Right forelimb (tissue), 1 donor: ENCODE results near the gene WFS1.

ENCODE experiments used
- DNase-seq: peaks from one replicate; pipeline ENCODE4 v3.0.0-alpha.2; 2018

Gene WFS1

DNA sequence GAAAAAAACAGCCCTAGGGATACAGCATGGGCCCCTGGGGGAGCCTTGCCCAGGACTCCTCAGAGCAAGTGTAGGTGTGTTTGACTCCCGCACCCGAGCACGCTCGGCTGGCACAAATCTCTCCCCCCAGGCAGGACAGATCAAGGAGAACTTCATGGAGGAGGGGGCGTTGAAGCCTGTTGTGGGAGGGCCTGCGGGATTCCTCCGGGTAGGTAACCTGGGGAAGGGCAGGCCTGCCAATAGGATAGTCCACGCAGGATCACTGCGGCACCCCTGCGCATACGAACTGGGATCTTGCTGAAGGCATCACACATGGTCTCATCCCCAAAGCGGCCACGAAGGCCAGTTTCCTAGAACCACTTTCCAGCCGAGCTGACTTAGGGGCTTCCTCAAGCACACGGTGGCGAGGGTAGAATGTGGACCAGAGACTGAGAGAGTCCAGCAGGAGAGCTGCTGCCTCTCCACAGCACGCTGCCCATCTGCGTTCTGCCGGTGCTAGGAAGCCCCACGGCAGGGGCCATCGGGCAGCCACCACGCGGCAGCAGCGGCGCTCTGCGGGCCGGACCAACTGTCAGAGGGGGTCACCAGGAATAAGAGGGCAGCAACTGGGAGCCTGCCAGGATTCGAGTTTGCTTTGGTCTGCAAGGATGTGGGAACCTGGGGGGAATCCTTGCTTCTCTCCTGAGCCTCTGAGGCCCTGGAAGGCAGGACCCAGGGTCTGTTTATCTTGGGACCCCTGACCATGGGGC is 56.8 kb downstream of the WFS1 start:
- no peak for DNase-seq

DNA sequence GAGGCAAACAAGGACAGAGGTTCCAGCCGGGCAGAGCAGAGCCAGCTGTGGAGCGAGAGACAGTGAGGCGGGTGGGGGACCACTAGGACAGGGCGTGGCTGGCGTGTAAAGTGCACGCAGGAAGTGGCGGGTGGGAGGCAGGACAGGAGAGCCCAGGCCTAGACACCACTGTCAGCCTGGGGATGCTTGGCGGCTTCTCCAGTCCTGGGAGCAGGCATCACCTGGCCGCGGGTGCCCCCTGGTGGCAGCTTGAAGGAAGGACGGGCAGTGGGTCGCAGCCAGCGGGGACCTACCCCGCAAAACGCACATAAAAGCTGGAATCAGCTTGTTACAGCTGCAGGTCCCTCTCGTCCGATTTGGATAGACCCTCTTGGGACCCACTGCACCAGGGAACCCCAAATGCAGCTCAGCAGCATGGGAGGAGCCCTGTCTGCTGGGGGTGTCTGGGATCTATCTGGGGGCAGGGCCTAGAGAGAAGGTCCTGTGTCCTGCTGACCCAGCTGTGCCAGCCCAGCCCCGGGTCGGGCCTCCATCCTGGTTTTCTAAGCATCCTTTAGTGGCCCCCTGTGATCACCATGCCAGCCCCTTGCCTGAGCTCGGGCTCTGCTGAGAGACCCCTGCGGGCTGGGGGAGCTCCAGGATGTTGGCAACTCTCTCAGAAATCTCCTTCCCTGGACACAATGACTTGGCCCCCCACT is 57.7 kb downstream of the WFS1 start:
- DNase-seq = peak; percentile 88

DNA sequence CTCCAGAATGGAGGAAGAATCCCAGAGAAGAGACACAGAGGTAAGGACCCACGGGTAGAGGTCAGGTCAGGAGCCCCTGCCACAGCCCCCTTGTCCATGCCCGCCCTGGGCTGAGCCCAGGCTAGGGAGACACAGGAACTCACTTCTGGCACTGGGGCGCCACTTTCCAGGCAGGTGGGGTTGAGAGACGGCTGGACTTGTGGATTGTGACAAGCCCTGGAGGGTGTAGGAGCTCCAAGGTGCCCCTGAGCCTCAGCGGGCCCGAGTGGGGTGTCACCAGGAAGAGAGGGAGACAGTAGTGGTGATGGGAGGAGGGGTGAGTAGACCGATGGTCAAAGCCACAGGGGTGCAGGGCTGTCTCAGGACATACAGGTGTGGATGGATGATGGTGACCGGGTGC is 58.9 kb downstream of the WFS1 start:
- DNase-seq = no peak

DNA sequence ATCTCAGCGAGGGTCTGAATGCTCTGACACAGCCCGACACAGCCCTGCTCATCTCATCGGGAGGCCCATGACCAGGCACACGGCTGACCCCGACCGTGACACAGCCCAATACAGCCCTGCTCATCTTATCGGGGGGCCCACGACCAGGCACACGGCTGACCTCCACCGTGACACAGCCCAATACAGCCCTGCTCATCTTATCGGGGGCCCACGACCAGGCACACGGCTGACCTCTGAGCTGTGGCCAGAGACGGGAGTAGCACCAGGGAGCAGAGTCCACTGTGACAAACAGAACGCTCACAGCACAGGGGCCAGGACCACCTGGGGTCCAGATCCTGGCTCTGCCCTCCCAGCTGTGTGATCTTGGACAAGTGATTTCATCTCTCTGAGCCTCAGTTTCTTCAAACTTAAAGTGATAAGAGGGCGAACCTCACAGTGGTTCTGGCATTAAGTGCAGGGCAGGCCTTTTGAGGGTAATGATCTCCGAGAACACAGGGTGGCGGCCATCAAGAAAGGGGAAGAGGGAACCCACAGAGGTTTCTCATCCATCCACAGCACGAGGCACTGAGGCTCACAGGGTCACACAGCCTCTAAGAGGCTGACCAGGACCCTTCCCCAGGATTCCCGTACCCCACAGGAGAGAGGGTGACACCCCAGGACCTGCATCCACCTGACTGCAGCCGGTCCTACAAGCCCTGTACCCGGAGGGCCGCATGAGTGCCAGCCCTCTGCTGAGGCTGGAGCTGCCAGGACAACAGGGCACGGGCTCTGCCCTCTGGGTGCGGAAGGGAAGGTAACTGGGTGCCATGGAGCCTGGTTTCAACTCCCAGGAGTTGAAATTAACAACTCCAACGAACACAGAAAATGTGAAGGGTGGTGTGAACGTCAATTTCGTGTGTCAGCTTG is 60.1 kb downstream of the WFS1 start:
- no peak for DNase-seq

GRCh38 chr4:6330384-6330767 is 60.7 kb downstream of the WFS1 start:
- no peak for DNase-seq

DNA sequence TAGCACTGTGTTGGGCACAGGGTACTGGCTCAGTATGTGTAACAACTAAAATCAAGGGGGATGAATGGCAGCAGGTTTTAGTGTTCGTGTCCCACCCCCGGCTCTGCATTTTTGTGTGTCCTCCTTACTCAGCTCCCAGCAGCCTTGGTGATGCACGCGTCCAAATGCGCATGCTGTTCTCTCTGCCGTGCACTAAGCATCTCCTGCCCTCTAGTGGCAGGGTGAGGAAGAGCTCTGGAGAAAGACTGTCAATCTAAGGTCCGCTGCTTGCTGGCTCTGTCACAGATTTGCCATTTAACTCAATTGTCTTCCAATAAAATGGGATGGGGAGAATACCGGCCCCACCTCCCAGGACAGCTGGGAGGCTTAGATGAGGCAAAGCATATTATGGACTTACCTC is 61.4 kb downstream of the WFS1 start:
- DNase-seq = no peak

- no peak for DNase-seq
Observed at GRCh38 chr4:6331468-6331867, 61.8 kb downstream of the WFS1 start.

DNA sequence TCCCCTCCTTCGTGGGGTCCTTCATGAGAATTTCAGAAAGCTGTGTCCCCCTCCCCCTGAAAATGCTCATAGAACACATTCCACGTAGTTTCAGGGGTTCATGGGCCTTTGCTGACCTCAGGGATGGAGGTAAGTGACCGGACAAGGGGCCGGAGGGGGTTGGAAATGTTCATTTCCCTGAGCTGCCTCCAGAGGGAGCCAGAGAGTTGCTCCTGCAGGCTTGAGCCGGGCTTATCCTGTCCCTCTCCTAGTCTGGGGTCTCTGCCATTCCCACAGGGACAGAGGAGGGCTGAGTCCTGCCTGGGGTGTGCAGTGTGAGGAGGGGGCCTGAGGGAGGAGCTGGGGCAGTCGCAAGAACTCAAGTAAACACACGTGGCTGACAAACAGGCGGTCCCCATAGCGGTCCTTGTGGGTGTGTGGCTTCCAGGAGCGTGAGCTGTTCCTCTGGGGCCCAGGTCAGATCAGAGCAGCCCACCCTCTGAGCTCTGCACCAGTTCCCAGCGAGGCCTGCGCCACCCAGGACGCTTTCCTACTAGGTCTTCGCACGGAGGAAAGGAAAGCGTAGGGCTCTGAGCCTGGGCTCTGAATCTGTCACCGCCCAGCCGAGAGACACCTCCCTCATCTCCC is 62.5 kb downstream of the WFS1 start:
- no peak for DNase-seq

DNA sequence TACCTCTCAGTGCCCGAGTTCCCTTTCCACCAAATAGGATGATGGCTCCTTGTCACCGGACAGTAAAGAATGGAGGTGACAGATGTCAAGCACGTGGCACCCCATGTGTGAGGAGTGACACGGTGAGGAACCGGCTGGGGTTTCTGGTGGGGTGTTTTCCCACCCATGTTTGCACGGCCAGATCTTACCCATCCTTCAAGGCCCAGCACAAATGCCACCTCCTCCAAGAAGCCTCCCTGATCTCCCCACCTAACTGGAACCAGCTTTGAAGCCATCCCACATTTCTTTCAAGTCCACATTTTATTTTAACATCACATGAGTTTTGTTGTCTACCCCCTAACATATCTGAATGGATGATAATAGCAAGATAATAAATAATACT is 63.0 kb downstream of the WFS1 start:
- no peak for DNase-seq

- DNase-seq = no peak
Observed at GRCh38 chr4:6333301-6334202, 63.9 kb downstream of the WFS1 start.

DNA sequence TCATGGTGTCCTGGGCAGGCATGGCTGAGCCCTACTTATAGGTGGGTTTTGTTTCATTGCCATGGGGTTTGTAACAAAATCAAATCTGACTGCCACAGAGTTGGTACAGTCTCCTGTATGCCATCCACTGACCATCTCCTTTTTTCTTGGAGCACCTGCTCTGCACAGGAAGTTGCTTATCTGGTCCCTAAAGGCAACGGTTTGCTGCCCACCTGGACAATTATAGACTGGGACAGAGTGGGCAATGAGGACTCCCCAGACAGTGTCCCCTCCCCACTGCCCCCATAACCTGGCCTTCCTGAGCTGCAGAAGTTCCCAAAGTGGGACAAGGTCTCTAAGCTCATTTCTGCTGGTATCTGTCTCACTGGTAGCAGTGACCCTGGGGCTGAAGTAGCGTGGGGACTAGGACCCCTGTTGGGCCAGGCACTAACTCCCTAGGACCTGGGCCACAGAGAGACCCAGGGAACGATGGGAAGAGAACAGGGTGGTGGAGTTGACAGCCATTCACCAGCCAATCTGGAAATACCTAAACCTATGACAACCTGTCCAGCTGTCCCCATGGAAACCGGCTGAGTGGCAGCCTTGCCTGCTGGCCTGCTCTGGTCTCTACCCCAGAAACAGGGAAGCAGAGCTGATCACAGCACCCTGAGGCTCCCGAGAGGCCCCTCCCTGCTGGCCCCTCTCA is 64.7 kb downstream of the WFS1 start:
- no peak for DNase-seq

DNA sequence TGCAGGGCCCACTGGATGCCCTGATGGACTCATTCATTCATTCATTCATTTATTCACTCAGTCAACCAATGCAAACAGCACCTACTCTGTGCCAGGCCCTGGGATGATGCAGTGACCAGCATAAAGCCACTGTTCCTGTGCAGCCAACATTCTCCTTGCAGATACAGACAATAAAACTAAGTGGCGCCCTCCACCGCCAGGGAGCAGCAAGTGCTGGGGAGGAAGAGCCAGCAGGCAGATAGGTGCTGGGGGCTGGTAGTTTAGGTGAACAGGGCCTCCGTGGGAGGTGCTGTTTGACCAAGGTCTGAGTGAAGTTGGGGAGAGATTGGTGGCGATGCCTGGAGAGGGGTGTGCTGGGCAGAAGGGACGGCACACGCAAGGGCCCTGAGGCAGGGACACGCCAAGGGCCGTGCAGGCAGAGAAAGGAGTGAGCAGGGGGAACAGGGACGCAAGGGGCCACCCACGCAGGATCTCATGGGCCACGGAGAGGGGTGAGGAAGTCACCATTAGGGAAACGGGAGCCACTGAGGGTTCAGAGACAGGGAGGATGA is 65.5 kb downstream of the WFS1 start:
- no peak for DNase-seq

DNA sequence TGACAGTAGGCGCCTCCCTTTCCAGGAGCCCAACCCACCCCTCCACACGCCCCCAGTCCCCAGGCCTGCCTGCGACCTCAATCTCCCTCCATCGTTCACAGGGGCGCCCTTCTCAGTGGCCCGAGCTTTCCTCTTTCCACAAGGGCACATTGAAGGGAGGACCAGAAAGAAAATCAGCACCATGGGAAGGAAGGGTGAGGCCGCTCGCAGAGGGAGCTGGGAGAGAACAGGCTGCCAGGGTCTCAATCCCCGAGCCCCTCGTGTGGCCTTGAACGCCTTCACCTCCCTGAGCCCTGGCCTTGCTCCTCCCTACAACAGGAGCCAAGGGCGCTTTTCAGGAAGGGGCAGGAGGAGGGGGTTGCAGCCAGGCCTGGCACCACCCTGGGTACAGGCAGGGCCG is 66.5 kb downstream of the WFS1 start:
- no peak for DNase-seq

- DNase-seq = no peak
Observed at GRCh38 chr4:6337331-6337935, 67.8 kb downstream of the WFS1 start.

DNA sequence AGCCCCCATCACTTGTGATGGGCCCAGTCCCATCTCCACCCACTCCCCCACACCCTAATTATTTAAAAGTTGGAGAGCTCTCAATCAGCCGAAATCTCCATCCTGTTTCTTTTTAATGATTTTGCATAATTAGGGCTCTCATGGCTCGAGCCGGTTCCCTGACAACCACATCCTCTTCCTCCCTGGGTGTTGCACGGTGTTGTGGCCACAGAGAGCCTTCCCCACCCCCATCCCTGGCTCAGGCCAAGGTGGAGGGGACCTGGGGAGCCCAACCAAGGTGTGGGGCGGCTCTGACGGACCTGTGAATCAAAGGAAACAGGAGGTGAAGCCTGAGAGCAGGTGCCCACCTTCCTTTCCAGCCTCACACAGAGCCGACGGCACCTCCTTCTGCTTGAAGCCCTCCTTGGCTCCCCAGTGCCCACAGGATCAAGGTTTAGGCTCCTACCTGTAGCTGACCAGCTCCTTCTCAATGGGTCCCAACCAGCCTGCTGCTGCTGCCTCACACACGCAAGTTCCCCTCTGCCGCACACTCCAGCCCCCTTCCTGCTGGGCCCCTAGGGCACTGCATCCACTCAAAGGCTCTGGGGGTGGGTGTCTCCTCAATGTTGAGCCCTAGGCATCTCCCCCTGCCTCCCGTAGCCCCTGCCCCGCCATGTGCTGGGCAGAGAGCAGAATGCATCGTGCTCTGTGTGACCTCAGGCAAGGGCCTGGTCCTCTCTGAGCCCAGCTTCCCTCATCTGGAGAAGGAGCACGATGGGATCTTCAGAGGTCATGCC is 68.7 kb downstream of the WFS1 start:
- no peak for DNase-seq

DNA sequence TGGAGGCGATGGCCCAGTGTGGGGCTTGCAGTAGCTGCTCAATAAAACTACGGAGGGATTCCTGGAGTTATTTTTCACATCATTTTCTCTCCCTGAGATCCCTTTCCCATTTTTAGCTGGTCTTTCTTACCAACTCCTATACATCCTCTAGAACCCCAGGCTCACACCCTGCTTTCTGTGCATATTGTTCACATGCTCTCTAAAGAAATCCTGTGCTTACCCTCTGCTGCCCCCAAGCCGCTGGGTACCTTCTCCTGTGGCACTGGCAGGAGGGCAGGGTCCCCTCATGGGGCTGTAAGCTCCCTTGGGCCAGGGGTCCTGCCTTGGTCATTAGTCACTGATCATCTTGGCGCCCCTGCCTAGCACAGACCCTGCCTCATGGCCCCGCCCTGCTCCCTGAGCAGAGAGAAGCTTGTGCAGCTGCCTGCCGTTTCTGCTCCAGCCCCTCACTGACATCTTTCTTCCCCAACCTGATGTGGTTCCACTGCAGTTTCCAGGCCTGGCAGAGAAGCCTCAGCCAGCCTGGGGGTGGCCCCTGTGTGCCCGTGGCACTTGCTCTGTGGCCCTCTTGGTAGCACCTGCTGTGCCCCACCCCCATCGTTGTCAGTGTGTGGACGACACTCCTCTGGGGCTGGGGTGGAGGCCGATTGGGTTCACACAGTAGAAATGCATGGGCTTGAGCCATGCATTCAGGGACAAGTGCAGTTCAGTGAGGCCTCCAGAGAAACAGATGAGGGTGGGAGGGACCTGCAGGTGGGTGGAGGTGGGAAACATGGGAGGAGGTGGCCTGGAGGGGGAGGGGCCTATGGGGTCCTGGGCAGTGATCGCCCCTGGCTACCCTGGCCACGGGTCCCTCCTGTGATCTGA is 69.5 kb downstream of the WFS1 start:
- no peak for DNase-seq

DNA sequence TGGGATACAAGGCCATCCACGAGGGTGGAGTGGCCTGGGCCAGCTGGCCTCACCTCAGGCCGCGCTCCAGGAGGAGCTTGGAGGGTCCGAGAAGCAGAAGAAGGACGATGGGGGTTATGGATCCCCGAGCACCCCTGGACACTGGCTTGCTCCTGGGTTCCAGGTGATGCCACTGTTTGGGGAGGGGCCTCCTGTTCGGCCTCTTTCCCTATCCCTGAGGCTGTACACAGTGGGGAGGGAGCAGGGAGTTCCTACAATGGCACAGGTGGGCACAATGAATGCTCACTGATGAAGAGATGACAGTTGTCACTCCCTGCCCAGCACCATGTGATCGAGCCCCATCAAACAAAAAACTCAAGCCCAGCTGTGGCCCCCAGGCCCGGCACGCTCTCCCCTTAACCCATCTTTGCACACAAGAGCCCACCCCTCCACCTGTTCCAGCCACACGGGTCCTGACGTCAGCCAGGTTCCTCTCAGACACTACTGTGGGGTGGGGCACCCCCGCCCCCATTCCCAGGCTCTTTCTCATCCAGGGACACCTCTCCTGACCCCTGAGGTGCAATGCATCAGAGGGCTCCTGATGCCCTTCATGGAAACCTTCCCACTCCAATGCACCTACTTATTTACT is 70.3 kb downstream of the WFS1 start:
- DNase-seq = no peak

GRCh38 chr4:6340446-6341015 is 70.9 kb downstream of the WFS1 start:
- no peak for DNase-seq
